Bladder microvascular endothelial cell (primary cell): ENCODE data around the gene ISX. TPM values are rescaled to one million over a fixed set of nuclear protein-coding genes. Genes with fewer than 3 reads are reported as not detected.

Experiments
- total RNA-seq: library from RNA; depleted of rRNA; stranded (reverse); fragments of >200 nt; gene quantifications from 2 replicates; pipeline ENCODE4 v1.2.3, GENCODE V29; 2014

The ISX gene
- total RNA-seq, result not detected in 2 replicates

DNA sequence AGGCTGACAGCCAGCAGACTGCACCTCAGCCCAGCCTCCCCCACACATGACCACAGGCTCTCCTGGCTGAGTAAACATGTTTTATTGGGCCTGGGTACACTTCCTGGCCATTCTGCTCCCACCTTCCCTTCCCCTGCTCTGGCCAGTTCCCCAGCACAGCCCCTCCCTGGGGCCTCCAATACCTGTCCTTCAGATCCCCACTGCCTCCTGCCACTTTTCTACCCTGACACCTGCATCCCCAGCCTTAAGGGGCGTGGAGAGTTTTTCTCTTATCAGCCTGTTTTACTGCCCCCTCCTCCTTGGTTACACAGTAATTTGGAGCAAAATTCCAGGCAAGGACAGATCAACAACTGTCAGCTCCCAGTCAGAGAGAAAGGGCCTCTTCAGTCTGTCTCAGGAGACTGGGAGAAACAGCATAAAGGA lies at the start of gene ISX:
TSS of gene ISX (plus strand) at position 363 of the 423 bp plus-strand sequence. CDS start 930 bp downstream, outside the sequence.

Other genes starting within 250 kb of the ISX start
- gene HMGXB4, start 191.3 kb downstream of the ISX start, total RNA-seq, result 8.4 and 15.9 TPM in 2 replicates
- gene TOM1, start 233.7 kb downstream of the ISX start, total RNA-seq, result 16.0 and 29.6 TPM in 2 replicates